Astrocyte (in vitro differentiated cells and primary cell): ENCODE measurements around the gene AKAP8L.

ENCODE experiments used
- CTCF ChIP-seq: IDR thresholded peaks from 2 replicates; pipeline ENCODE4 v1.5.1; 2011; ENCODE audit warnings: low read depth, mild to moderate bottlenecking, inconsistent platforms, low read length, moderate library complexity; ENCODE audit not compliant: insufficient read depth
- EZH2 ChIP-seq: IDR thresholded peaks from 2 replicates; pipeline ENCODE4 v1.6.1; 2012; ENCODE audit warnings: mild to moderate bottlenecking, low read length, inconsistent platforms; ENCODE audit not compliant: insufficient read depth

GRCh38 chr19:15463861-15464371, 45.1 kb upstream of the AKAP8L start:
- TF ChIP-seq CTCF (no peak), EZH2 (no peak)
